PC-9 (cell line): ENCODE results near the gene C1GALT1C1.

Experiments used
- EZH2 ChIP-seq: fragments of 200-600 bp; sonication (generic); IDR thresholded peaks from 2 replicates; pipeline ENCODE4 v1.8.0; 2017; ENCODE audit warnings: antibody characterized with exemption, low read depth
- TF ChIP-seq, protein P1 (sequence below): fragments of 200-600 bp; sonication (generic); conservative IDR thresholded peaks from 2 replicates; pipeline ENCODE4 v1.6.1; 2017; ENCODE audit warnings: mixed run types, antibody characterized with exemption, mild to moderate bottlenecking, moderate library complexity

DNA sequence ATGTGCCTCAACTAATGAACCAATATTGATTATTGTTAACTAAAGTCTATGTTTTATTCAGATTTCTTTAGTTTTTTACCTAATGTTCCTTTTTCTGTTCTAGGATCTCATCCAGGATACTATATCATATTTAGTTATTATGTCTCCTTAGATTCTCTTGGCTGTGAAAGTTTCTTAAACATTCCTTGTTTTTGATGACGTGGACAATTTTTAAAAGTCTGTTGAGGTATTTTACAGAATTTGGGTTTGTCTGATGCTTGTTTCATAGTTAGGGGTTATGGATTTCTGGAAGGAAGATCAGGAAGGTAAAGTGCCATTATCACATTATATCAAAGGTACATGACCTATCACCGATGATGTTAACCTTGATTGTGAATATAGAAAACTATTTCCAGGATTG lies 44.2 kb downstream of the C1GALT1C1 start:
- TF ChIP-seq, protein P1, sequence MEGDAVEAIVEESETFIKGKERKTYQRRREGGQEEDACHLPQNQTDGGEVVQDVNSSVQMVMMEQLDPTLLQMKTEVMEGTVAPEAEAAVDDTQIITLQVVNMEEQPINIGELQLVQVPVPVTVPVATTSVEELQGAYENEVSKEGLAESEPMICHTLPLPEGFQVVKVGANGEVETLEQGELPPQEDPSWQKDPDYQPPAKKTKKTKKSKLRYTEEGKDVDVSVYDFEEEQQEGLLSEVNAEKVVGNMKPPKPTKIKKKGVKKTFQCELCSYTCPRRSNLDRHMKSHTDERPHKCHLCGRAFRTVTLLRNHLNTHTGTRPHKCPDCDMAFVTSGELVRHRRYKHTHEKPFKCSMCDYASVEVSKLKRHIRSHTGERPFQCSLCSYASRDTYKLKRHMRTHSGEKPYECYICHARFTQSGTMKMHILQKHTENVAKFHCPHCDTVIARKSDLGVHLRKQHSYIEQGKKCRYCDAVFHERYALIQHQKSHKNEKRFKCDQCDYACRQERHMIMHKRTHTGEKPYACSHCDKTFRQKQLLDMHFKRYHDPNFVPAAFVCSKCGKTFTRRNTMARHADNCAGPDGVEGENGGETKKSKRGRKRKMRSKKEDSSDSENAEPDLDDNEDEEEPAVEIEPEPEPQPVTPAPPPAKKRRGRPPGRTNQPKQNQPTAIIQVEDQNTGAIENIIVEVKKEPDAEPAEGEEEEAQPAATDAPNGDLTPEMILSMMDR, result no peak
- TF ChIP-seq EZH2, result no peak
